ENCODE results near the gene TRIM26. TPM values are rescaled to one million over a fixed set of nuclear protein-coding genes. Genes with fewer than 3 reads are reported as not detected.

Gene TRIM26
- polyA plus RNA-seq, 3 donors: 16.4 to 26.4 (median 26.0) TPM

DNA sequence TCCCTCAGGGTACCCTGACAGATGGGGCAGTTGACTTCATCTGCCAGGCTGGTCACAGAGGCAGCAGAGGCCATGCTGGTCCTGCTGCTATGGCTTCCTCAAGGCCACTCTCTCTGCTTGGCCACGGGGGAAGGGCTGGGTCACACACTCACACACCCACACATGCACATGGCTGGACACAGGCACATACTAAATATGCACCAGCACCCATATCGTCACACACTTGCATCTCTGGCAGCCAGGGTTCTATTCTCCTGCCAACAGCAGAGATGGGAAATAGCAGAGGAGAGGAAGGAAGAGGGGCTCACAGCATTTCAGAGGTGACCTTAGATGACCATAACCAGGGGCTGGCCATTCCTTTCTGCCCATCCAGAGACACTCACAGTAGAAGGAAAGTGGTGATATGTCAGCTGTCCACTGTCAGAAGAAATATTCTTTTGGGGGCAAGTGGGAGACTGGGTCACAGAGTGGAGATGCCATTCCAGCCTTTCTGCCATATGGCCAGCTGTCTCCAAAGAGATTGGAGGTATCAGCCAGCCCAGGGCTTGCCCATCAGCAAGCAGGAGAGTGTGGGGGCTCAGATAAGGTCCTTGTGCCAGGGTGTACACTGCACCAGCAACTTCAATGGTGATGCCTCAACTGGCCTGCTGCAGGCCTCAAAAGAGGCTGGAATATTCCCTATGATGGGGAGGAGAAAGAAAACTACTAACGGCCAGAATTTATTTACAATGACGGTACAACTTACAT is 52.2 kb downstream of the TRIM26 start, which contains the start of gene TRIM10:
TRIM10 (minus strand) TSS at position 427 of the 747 bp plus-strand sequence; CDS start at position 74, 353 bp downstream.
- Mint-ChIP-seq H3K9me3 (peaks cover 0 to 2% (median 0%) of the 10 kb centered on the region in 7 donors), H3K4me3 (no peak within 1 kb of the TSS), H3K27ac (no peak within 1 kb of the TSS), H3K27me3 (ENCODE audit: low read depth in 3 of 3) (peaks cover 2 to 12% (median 5%) of the 10 kb centered on the region in 3 donors), H3K4me1 (peaks cover 15% of the 10 kb centered on the region), H3K36me3 (no peaks in the 10 kb centered on the region)
- Histone ChIP-seq H3K4me2 (replicated peaks; ENCODE audit: extremely low read depth, low read length, poor library complexity, severe bottlenecking) (no peak within 1 kb of the TSS), H3K4me3 (replicated peaks in 1 of 3; ENCODE audit: low read depth in 2 of 3, low read length in 3 of 3) (no peak within 1 kb of the TSS), H4K20me1 (ENCODE audit: insufficient read depth, low read length) (no peaks in the 10 kb centered on the region), H3K9ac (ENCODE audit: insufficient read depth, low read length, poor library complexity, severe bottlenecking) (no peak within 1 kb of the TSS), H3K27ac (ENCODE audit: low read depth in 1 of 2, low read length in 2 of 2) (no peak within 1 kb of the TSS), H3K79me2 (ENCODE audit: insufficient read depth, low read length) (no peaks in the 10 kb centered on the region), H3K4me1 (ENCODE audit: control insufficient read depth in 1 of 2, insufficient read depth in 2 of 2, low read length in 2 of 2) (peaks cover 17 to 18% of the 10 kb centered on the region in 2 donors), H3K9me3 (replicated peaks in 1 of 2; ENCODE audit: control insufficient read depth in 1 of 2, insufficient read depth in 1 of 2, low read length in 2 of 2) (no peaks in the 10 kb centered on the region), H2AFZ (ENCODE audit: insufficient read depth, low read depth, low read length, poor library complexity, severe bottlenecking) (no peak within 1 kb of the TSS), H3K27me3 (ENCODE audit: control insufficient read depth in 2 of 2, insufficient read depth in 2 of 2, low read length in 2 of 2) (no peaks in the 10 kb centered on the region), H3K36me3 (replicated peaks in 1 of 2; ENCODE audit: control insufficient read depth in 1 of 2, insufficient read depth in 2 of 2, low read length in 2 of 2) (no peaks in the 10 kb centered on the region)
- WGBS (ENCODE audit: insufficient coverage): 100% methylated on average over 1 of the region's 4 CpGs
- intact Hi-C loops (cut with micrococcal nuclease): no loop called here
- no peak for DNase-seq
- no peak for TF ChIP-seq CTCF (IDR thresholded peaks at IDR 0.05)

DNA sequence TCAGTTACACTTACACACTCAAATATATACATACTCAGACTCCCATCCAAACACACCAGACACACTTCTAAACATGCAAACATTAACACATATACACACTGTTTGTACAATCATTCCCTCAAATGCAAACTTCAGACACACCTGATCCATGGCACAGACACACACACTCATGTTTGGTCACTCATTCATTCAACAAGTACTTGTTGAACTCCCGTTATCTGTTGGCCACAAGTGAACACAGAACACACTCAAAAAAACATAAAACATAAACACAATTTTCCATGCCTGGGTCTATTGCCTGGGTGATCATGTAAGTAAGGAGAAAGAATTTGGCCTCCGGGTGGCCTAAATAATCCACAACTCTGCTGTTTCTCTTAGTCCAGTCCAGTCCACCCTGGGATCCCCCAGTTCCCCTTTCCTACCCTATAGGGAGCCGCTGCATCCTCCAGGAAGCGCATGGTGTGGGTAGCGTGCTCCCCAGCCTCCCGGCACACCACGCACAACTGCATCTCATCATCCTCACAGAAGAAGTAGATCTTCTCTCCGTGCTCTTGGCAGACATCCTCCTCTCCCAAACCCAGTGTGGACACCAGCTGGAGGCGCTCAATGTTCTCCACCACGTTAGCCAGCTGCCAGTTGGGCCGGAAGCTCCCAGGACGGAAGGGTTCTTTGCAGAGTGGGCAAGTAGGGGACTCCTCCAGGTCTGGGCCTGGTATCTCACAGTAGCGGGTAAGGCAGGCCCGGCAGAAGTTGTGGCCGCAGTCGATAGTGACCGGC is 53.0 kb downstream of the TRIM26 start:
- Histone ChIP-seq H3K36me3 (replicated peaks in 1 of 2; ENCODE audit: control insufficient read depth in 1 of 2, insufficient read depth in 2 of 2, low read length in 2 of 2) (no peaks in the 10 kb centered on the region), H3K4me3 (replicated peaks in 1 of 3; ENCODE audit: low read depth in 2 of 3, low read length in 3 of 3) (no peak overlapping the region), H2AFZ (ENCODE audit: insufficient read depth, low read depth, low read length, poor library complexity, severe bottlenecking) (no peak overlapping the region), H4K20me1 (ENCODE audit: insufficient read depth, low read length) (no peaks in the 10 kb centered on the region), H3K9me3 (replicated peaks in 1 of 2; ENCODE audit: control insufficient read depth in 1 of 2, insufficient read depth in 1 of 2, low read length in 2 of 2) (no peaks in the 10 kb centered on the region), H3K4me2 (replicated peaks; ENCODE audit: extremely low read depth, low read length, poor library complexity, severe bottlenecking) (no peak overlapping the region), H3K79me2 (ENCODE audit: insufficient read depth, low read length) (no peaks in the 10 kb centered on the region), H3K4me1 (ENCODE audit: control insufficient read depth in 1 of 2, insufficient read depth in 2 of 2, low read length in 2 of 2) (peaks cover 20 to 21% of the 10 kb centered on the region in 2 donors), H3K9ac (ENCODE audit: insufficient read depth, low read length, poor library complexity, severe bottlenecking) (no peak overlapping the region), H3K27me3 (ENCODE audit: control insufficient read depth in 2 of 2, insufficient read depth in 2 of 2, low read length in 2 of 2) (no peaks in the 10 kb centered on the region), H3K27ac (ENCODE audit: low read depth in 1 of 2, low read length in 2 of 2) (no peak overlapping the region)
- H3K4me1 Mint-ChIP-seq: peaks cover 17% of the 10 kb centered on the region
- 94% methylated on average over 15 of the region's 17 CpGs for WGBS (ENCODE audit: insufficient coverage)
- no peak for DNase-seq
- H3K36me3 Mint-ChIP-seq: no peaks in the 10 kb centered on the region
- H3K9me3 Mint-ChIP-seq: no peaks in the 10 kb centered on the region
- H3K4me3 Mint-ChIP-seq: no peak overlapping the region
- H3K27me3 Mint-ChIP-seq (ENCODE audit: low read depth in 3 of 3): peaks cover 2 to 9% (median 5%) of the 10 kb centered on the region in 3 donors
- TF ChIP-seq CTCF (IDR thresholded peaks at IDR 0.05): no peak
- intact Hi-C loops (cut with micrococcal nuclease): no loop called here
- no peak overlapping the region for H3K27ac Mint-ChIP-seq

All from CD14-positive monocyte (primary cell).